C4-2B (cell line): ENCODE data around the gene GSTM3.

Experiments used
- CTCF ChIP-seq: fragments of 450-650 bp; conservative IDR thresholded peaks from 2 replicates; pipeline ENCODE4 v1.5.1; 2017; ENCODE audit warnings: mild to moderate bottlenecking
- ZFX ChIP-seq: fragments of 450-650 bp; IDR thresholded peaks from 2 replicates; pipeline ENCODE4 v1.6.1; 2017

GRCh38 chr1:109749221-109749620, 8.4 kb upstream of the GSTM3 start:
- TF ChIP-seq CTCF (no peak), ZFX (no peak)
